BLaER1 treated with 17β-estradiol and CSF1 and Interleukin-3, amounts not matched to agents 10 nM and 100 nM (cell line): ENCODE results near the gene SEMA4D.

ENCODE experiments used
- H3K27ac ChIP-seq, 11 experiments: shearing (Covaris generic); formaldehyde crosslinking; 2 replicates each; pipeline ENCODE4 v1.8.1; 2022
- H3K27me3 ChIP-seq, 11 experiments: shearing (Covaris generic); formaldehyde crosslinking; 2 replicates each; pipeline ENCODE4 v1.8.1; 2022
- H3K36me3 ChIP-seq, 11 experiments: shearing (Covaris generic); formaldehyde crosslinking; 2 replicates each; pipeline ENCODE4 v1.8.1; 2022
- H3K4me1 ChIP-seq, 10 experiments: shearing (Covaris generic); formaldehyde crosslinking; 2 replicates each; pipeline ENCODE4 v1.8.1; 2022
- H3K4me2 ChIP-seq, 11 experiments: shearing (Covaris generic); formaldehyde crosslinking; 2 replicates each; pipeline ENCODE4 v1.8.1; 2022
- H3K4me3 ChIP-seq, 10 experiments: shearing (Covaris generic); formaldehyde crosslinking; 2 replicates each; pipeline ENCODE4 v1.8.1; 2022
- H3K9ac ChIP-seq, 11 experiments: shearing (Covaris generic); formaldehyde crosslinking; 2 replicates each; pipeline ENCODE4 v1.8.1; 2022
- H3K9me3 ChIP-seq, 11 experiments: shearing (Covaris generic); formaldehyde crosslinking; replicated peaks in 1 of 11; 2 replicates each; pipeline ENCODE4 v1.8.1; 2022
- H4K20me1 ChIP-seq, 11 experiments: shearing (Covaris generic); formaldehyde crosslinking; 2 replicates each; pipeline ENCODE4 v1.8.1; 2022
- Cebpa-rat ChIP-seq, 11 experiments: shearing (Covaris generic); IDR thresholded peaks; 2 replicates each; pipeline ENCODE4 v1.8.1; 2022

SEMA4D gene

GRCh38 chr9:89525446-89526374 is 27.8 kb upstream of the SEMA4D start:
- Histone ChIP-seq H3K4me1 (peaks cover 56 to 99% (median 74%) of the 10 kb centered on the region in 10 experiments), H3K27ac (peak overlapping the region in 10 of 11 experiments; percentile 13 to 78 (median 65); a peak in 18 of 22 replicates), H3K4me2 (peak overlapping the region; percentile 41 to 88 (median 83); a peak in 21 of 22 replicates), H3K36me3 (no peaks in the 10 kb centered on the region), H4K20me1 (no peaks in the 10 kb centered on the region), H3K27me3 (no peaks in the 10 kb centered on the region), H3K4me3 (no peak overlapping the region), H3K9ac (peak overlapping the region in 4 of 11 experiments; percentile 21 to 53 (median 36); a peak in 7 of 22 replicates), H3K9me3 (peaks cover 8 to 30% (median 24%) of the 10 kb centered on the region in 11 experiments; a peak in 21 of 22 replicates)
- no peak for TF ChIP-seq Cebpa-rat (IDR thresholded peaks at IDR 0.05)

GRCh38 chr9:89524963-89525362 is 27.1 kb upstream of the SEMA4D start:
- Histone ChIP-seq H3K4me2 (peak overlapping the region; percentile 41 to 88 (median 83); a peak in 20 of 22 replicates), H3K4me3 (no peak overlapping the region), H3K36me3 (no peaks in the 10 kb centered on the region), H3K27ac (peak overlapping the region in 8 of 11 experiments; percentile 6 to 78 (median 70); a peak in 14 of 22 replicates), H4K20me1 (no peaks in the 10 kb centered on the region), H3K27me3 (no peaks in the 10 kb centered on the region), H3K9ac (peak overlapping the region in 1 of 11 experiments; percentile 21; a peak in 1 of 22 replicates), H3K9me3 (peaks cover 8 to 25% (median 18%) of the 10 kb centered on the region in 11 experiments; a peak in 21 of 22 replicates), H3K4me1 (peaks cover 56 to 97% (median 75%) of the 10 kb centered on the region in 10 experiments)
- TF ChIP-seq Cebpa-rat (IDR thresholded peaks at IDR 0.05), result no peak

- H3K4me1 ChIP-seq, result peaks cover 56 to 97% (median 77%) of the 10 kb centered on the region in 10 experiments
- no peak for TF ChIP-seq Cebpa-rat (IDR thresholded peaks at IDR 0.05)
- peak overlapping the region; percentile 66 to 92 (median 85) for H3K4me2 ChIP-seq
- H3K9me3 ChIP-seq, result peaks cover 8 to 24% (median 16%) of the 10 kb centered on the region in 11 experiments; a peak in 21 of 22 replicates
- H3K4me3 ChIP-seq, result no peak overlapping the region
- H3K36me3 ChIP-seq, result no peaks in the 10 kb centered on the region
- H3K27me3 ChIP-seq, result no peaks in the 10 kb centered on the region
- peak overlapping the region in 8 of 11 experiments; percentile 13 to 79 (median 68); a peak in 13 of 22 replicates for H3K27ac ChIP-seq
- no peak overlapping the region for H3K9ac ChIP-seq
- H4K20me1 ChIP-seq, result no peaks in the 10 kb centered on the region
Observed at GRCh38 chr9:89523948-89524347, 26.0 kb upstream of the SEMA4D start.

GRCh38 chr9:89522959-89523285 is 25.0 kb upstream of the SEMA4D start:
- no peaks in the 10 kb centered on the region for H3K36me3 ChIP-seq
- H4K20me1 ChIP-seq, result no peaks in the 10 kb centered on the region
- peaks cover 56 to 95% (median 82%) of the 10 kb centered on the region in 10 experiments for H3K4me1 ChIP-seq
- H3K27ac ChIP-seq, result peak overlapping the region in 8 of 11 experiments; percentile 55 to 79 (median 66); a peak in 17 of 22 replicates
- TF ChIP-seq Cebpa-rat (IDR thresholded peaks at IDR 0.05), result no peak
- H3K4me2 ChIP-seq, result peak overlapping the region; percentile 66 to 92 (median 85)
- H3K9ac ChIP-seq, result peak overlapping the region in 6 of 11 experiments; percentile 29 to 67 (median 48); a peak in 7 of 22 replicates
- peaks cover 3 to 16% (median 9%) of the 10 kb centered on the region in 11 experiments; a peak in 18 of 22 replicates for H3K9me3 ChIP-seq
- H3K27me3 ChIP-seq, result no peaks in the 10 kb centered on the region
- no peak overlapping the region for H3K4me3 ChIP-seq

GRCh38 chr9:89522261-89522958 is 24.5 kb upstream of the SEMA4D start:
- H3K27ac ChIP-seq, result peak overlapping the region in 9 of 11 experiments; percentile 43 to 79 (median 66); a peak in 18 of 22 replicates
- peaks cover 0 to 11% (median 6%) of the 10 kb centered on the region in 11 experiments; a peak in 10 of 22 replicates for H3K9me3 ChIP-seq
- no peaks in the 10 kb centered on the region for H4K20me1 ChIP-seq
- H3K4me1 ChIP-seq, result peaks cover 56 to 90% (median 78%) of the 10 kb centered on the region in 10 experiments
- no peak for TF ChIP-seq Cebpa-rat (IDR thresholded peaks at IDR 0.05)
- no peaks in the 10 kb centered on the region for H3K27me3 ChIP-seq
- H3K36me3 ChIP-seq, result no peaks in the 10 kb centered on the region
- H3K4me2 ChIP-seq, result peak overlapping the region; percentile 66 to 92 (median 85)
- peak overlapping the region in 9 of 11 experiments; percentile 29 to 67 (median 50); a peak in 14 of 22 replicates for H3K9ac ChIP-seq
- peak overlapping the region in 3 of 10 experiments; percentile 16 to 25 (median 22); a peak in 5 of 20 replicates for H3K4me3 ChIP-seq

GRCh38 chr9:89519366-89519805 is 21.5 kb upstream of the SEMA4D start:
- H4K20me1 ChIP-seq, result no peaks in the 10 kb centered on the region
- peak overlapping the region in 7 of 11 experiments; percentile 1 to 65 (median 33); a peak in 9 of 22 replicates for H3K4me2 ChIP-seq
- H3K9me3 ChIP-seq, result no peaks in the 10 kb centered on the region
- peaks cover 34 to 60% (median 48%) of the 10 kb centered on the region in 10 experiments for H3K4me1 ChIP-seq
- H3K36me3 ChIP-seq, result no peaks in the 10 kb centered on the region
- H3K27ac ChIP-seq, result peak overlapping the region in 4 of 11 experiments; percentile 6 to 30 (median 16); a peak in 3 of 22 replicates
- no peak overlapping the region for H3K9ac ChIP-seq
- no peak overlapping the region for H3K4me3 ChIP-seq
- no peaks in the 10 kb centered on the region for H3K27me3 ChIP-seq
- no peak for TF ChIP-seq Cebpa-rat (IDR thresholded peaks at IDR 0.05)

GRCh38 chr9:89518466-89519365 is 20.8 kb upstream of the SEMA4D start:
- no peak for TF ChIP-seq Cebpa-rat (IDR thresholded peaks at IDR 0.05)
- H3K4me2 ChIP-seq, result peak overlapping the region in 8 of 11 experiments; percentile 1 to 65 (median 30); a peak in 11 of 22 replicates
- H3K36me3 ChIP-seq, result no peaks in the 10 kb centered on the region
- no peaks in the 10 kb centered on the region for H3K27me3 ChIP-seq
- H3K4me3 ChIP-seq, result no peak overlapping the region
- H3K27ac ChIP-seq, result peak overlapping the region in 4 of 11 experiments; percentile 6 to 30 (median 16); a peak in 3 of 22 replicates
- H3K9ac ChIP-seq, result no peak overlapping the region
- no peaks in the 10 kb centered on the region for H4K20me1 ChIP-seq
- peaks cover 27 to 53% (median 41%) of the 10 kb centered on the region in 10 experiments for H3K4me1 ChIP-seq
- no peaks in the 10 kb centered on the region for H3K9me3 ChIP-seq

GRCh38 chr9:89515416-89515815 is 17.5 kb upstream of the SEMA4D start:
- H3K9ac ChIP-seq, result no peak overlapping the region
- TF ChIP-seq Cebpa-rat (IDR thresholded peaks at IDR 0.05), result no peak
- no peak overlapping the region for H3K4me3 ChIP-seq
- peaks cover 0 to 29% (median 16%) of the 10 kb centered on the region in 10 experiments; a peak in 15 of 20 replicates for H3K4me1 ChIP-seq
- H3K27me3 ChIP-seq, result no peaks in the 10 kb centered on the region
- H3K36me3 ChIP-seq, result no peaks in the 10 kb centered on the region
- no peak overlapping the region for H3K4me2 ChIP-seq
- H3K27ac ChIP-seq, result no peak overlapping the region
- H3K9me3 ChIP-seq, result no peaks in the 10 kb centered on the region
- H4K20me1 ChIP-seq, result no peaks in the 10 kb centered on the region
